Activated CD8-positive, alpha-beta memory T cell treated with anti-CD3 and anti-CD28 coated beads for 1 hour (primary cell): ENCODE data around the gene SYT2.
"Not testable (repeated sequence)": the region's sequence is repeated elsewhere in the genome, so short reads cannot be mapped to it uniquely, and the experiment has no call there.

Experiments
- DNase-seq, 2 donors: peaks; one replicate each; pipeline ENCODE4 v3.0.0-alpha.2; 2020; ENCODE audit warnings: low read depth in 1 of 2; ENCODE audit errors: extremely low read depth in 1 of 2

The SYT2 gene

GRCh38 chr1:202625416-202626360 lies 84.6 kb downstream of the SYT2 start:
- peak in 1 of 2 donors; percentile 28 for DNase-seq

DNA sequence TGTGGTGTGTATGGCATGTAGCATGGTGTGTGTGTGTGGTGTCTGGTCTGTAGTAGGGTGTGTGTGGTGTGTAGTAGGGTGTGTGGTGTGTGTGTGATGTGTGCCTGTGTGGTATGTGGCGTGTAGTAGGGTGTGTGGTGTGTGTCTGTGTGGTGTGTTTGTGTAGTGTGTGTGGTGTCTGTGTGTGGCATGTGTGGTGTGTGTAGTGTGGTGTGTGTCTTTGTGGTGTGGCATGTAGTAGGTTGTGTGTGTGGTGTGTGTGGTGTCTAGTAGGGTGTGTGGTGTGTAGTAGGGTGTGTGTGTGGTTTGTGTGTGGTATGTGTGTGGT lies 85.5 kb downstream of the SYT2 start:
- no peak for DNase-seq

GRCh38 chr1:202624088-202624780 lies 86.0 kb downstream of the SYT2 start:
- no peak for DNase-seq

GRCh38 chr1:202623476-202623875 lies 86.8 kb downstream of the SYT2 start:
- not testable (repeated sequence) for DNase-seq

DNA sequence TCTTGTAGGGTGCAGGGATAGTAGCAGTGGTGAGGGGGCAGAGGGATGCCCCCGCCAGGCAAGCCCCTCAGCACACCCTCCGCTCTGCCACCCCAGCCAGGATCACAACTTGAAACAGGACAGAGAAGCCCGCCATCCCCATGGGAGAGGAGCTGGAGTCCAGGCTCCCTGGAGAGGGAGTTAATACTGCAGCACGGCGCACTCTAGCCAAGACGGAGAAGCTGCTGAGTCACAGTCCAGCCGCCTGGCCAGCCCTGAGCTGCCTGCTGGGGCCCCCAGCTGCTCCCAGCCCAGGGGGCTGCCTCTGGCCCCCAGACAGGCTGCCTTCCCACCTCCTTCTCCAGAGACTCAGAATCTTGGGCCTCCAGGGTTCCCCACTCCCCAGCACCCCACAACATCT lies 87.2 kb downstream of the SYT2 start:
- DNase-seq, result no peak

- DNase-seq, result no peak
Measured at GRCh38 chr1:202622388-202622787, 87.9 kb downstream of the SYT2 start.

- no peak for DNase-seq
Measured at GRCh38 chr1:202621446-202621845, 88.8 kb downstream of the SYT2 start.

- not testable (repeated sequence) for DNase-seq
Measured at GRCh38 chr1:202620036-202620435, 90.2 kb downstream of the SYT2 start.

DNA sequence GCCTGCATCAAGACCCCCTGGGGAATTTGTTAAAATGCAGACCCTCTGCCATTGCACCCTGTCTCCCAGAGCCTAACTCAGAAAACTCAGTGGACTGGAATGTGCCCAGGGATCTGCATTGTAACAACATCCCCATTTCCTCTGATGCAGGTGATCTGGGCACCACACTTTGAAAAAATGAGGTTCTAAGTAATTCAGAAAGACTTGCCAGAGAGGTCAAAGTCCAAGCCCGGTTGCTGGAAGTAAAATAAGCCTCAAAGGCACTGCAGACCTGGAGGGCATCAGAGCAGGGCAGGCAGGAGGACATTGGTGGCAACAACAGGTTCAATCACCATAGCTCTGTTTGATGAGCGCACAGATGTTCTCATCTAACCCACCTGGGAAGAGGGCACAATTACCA lies 90.7 kb downstream of the SYT2 start:
- no peak for DNase-seq

GRCh38 chr1:202619012-202619411 lies 91.2 kb downstream of the SYT2 start:
- DNase-seq, result not testable (repeated sequence)

DNA sequence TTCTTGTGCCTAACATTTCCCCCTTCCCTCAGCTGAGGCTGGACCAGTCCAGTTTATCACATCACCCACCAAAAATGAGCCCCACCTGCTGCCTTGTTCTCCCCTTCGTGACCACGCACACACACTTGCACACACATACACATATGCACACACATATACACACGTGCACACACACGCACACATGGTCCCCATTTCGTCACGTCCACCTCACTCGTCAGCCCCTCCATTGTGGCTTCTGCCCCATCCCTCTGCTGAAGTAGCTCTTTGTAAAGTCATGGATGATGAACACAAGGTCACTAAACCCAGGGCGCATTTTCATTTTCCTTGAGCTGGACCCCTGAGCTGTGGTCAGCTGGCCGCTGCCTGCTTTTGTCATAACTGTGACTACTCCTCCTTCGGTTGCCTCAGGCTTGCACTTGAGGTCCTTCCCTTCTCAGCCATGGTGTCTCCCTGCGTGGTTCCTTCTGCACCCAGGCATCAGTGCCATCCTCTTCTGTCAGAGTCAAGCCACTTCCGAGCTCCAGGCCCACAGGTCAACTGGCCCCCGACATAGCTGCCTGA lies 93.8 kb downstream of the SYT2 start:
- no peak for DNase-seq

GRCh38 chr1:202615501-202616354 lies 94.5 kb downstream of the SYT2 start:
- no peak for DNase-seq

DNA sequence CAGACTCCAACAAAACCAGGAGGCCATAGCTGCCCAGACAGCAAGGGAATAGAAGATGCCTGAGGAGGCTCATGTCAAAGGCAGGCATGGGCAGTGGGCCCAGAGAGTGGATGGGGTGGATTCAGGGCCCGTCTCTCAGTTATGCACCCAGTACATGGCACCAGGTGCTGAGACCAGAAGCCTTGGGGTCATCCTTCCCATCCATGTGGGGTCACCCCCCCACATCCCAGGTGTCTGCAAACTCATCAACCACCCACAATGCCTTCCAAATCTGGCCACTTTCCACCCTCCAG lies 95.1 kb downstream of the SYT2 start:
- DNase-seq, result not testable (repeated sequence)

DNA sequence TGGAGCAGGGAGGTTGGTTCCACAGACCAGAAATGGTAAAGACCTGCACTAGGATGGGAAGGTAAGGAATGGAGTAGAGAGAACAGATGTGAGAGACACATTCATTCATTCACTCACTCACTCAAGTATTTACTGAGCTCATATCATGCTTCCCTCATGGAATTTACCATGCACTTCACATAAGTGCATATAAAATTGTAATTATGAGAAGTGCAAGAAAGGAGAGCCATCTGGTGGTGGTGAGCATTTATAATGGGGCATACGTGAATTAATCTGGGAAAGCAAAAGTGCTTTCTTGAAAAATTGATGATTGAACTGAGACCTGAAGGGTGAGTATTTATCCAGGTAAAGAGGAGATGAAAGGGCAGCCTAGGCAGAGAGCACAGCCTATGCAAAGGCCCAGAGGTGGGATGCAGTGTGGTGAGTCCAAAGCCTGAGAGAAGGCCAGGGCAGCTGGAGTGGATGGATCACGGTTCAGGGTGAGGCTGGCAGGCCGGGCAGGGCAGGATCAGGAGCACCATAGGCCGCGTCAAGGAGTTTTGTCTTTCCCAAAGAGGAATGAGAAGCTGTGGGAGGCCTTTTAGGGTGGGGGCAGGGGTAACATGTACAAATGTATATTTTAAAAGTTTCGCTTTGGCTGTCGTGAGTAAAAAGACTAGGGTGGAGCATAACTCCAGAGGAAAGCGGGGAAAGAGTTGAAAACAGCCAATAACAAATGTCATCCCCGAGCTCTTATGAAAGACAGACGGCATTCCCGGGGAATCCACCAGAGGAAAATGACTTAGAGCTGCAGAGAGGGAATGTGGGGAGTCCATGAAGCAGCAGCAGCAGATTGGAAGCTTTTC lies 95.7 kb downstream of the SYT2 start:
- DNase-seq, result not testable (repeated sequence)

DNA sequence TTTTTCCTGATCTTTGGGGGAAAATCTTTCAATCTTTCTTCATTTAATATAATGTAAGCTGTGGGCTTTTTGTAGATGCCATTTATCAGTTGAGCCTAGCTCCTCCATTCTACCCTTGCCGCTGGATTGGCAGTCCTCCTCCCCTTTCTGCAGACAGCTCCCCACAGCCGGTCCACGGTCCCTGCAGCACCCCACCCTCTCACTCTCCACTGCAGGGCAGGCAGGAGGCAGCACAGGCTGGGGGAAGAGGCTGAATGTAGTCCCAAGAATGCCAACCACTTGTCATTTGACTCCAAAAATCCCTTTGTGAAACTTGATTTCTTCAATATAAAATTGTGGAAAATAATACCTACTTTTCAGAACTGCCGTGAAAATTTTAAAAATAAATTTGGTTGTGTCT lies 96.7 kb downstream of the SYT2 start:
- no peak for DNase-seq

GRCh38 chr1:202612036-202612435 lies 98.2 kb downstream of the SYT2 start:
- not testable (repeated sequence) for DNase-seq

DNA sequence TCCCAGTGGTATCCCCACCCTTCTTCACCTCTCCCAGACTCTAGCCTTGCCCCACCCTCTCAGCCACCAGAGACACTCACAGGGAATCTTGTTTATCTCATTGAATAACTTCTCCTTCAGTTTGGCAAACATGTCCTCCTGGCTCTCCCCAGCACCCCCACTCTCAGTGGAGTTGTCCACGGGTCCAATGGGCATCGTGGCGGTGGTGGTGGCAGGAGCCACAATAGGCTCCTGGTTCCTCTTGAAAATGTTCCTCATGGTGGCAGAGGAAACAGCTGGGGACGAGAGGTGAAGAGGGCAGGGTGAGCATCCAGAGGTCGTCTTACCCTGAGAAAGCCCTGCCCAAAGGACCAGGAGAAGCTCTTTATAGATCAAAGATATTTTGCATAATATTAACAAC lies 104.7 kb downstream of the SYT2 start:
- DNase-seq, result no peak

DNA sequence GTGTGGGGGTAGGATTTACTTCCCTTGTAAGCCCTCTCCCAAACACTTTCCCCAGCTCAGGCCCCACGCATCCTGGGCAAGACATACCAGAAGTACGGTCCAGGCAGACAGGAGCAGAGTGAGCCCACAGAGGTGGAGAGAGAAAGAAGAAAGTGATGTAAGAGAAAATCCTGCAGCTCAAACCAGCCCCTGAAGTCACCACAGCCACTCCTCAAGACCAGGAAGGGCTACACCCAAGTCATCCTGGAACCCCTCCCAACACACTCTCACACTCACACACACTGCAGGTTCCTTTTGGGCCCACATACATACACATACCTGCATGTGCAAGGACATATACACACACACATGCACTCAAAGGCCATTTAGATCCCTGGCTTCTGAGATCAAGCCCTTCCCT lies 106.8 kb downstream of the SYT2 start:
- no peak for DNase-seq

GRCh38 chr1:202600432-202601041 lies 109.7 kb downstream of the SYT2 start:
- DNase-seq, result no peak
